HG02840 (cell line): ENCODE measurements around the gene NPSR1.
"Not testable (repeated sequence)": the region's sequence is repeated elsewhere in the genome, so short reads cannot be mapped to it uniquely, and the experiment has no call there.

Experiments
- ATAC-seq: cut with Tn5 transposase; IDR thresholded peaks from one replicate; pipeline ENCODE4 v1.9.1; 2021; ENCODE audit warnings: mild to moderate bottlenecking, moderate library complexity, moderate number of reproducible peaks; ENCODE audit not compliant: unreplicated experiment, low FRiP score

Gene NPSR1

DNA sequence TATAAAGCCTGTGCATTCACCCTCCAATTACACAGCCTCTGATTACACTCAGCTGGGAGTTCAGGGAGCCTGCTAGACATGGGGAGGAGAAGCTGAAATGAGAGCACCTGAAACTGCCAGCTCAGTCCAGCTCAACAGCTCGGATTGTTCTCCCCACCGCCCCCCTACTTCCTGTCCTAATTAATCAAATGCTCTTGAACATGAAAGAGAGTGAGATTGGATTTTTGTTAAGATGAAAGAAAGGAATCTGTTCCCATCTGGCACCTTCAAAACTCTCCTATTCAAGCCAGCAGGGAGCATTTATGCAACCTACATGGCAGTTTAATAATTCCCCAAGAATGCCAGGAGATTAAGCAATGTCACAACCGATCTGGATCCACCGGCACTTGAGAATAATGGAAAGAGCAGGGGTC is 98.0 kb downstream of the NPSR1 start:
- no peak for ATAC-seq

DNA sequence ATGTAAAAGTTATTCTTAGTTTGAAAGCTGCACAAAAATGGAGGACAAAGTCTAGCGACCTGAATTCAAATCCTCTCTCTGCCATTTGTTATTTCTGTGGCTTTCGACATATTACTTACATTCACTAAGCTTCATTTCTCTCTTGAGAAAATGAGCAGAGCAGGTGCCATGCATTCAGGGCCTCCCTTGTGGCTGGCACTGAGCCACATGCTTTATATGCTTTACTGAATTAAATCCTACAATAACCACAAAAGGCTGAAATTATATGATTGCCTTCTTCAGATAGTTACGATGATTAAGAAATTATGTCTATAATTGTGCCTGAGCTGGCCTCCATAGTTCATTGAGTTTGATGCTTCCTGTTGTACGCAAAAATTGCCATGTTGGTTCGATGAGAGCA is 98.7 kb downstream of the NPSR1 start:
- no peak for ATAC-seq

DNA sequence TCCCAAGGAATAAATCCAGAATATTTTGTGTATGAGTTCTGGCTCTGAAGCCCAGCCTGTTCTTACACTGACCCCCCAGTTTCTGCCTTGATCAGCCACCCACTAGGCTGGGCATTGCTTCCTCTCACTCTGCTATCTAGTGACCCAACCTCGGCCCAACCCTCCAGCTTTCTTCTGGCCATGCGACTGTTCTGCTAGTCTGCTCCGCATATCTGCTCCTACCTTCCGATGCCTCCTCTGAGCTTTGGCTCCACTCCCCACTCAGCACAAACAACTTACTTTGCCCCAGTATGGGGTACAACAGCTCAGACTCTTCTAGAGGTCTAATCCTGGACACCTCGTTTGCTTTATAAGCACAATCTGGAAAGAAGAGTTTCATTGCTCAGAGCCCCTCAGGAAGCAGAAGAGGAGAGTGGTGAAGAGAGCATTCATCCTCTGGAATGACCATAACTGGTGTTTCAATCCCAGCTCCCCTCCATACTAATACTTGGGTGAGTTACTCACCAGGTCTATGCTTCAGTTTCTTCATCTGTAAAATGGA is 99.6 kb downstream of the NPSR1 start:
- no peak for ATAC-seq

DNA sequence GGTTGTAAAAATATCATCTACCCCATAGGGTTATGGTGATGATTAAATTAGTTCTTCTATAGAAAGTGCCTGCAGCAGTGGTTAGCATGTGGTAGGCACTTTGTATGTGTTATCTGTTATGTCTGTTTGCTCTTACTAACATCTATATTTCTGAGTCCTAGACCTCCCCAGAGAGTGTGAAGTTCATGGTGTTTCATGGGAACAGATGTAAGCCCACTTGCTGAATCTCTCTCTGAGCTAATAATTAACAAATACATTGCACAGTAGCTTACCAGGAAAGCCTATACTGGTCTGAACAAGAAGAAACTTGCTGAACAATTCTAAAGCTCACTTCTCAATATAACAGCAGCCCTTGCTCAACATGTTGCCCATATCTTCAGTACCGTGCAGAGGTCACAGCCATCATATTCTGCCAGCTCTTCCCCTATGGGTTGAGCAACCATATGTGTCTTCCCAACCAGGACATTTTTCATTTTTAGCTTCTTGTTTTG is 100.1 kb downstream of the NPSR1 start:
- ATAC-seq = no peak

DNA sequence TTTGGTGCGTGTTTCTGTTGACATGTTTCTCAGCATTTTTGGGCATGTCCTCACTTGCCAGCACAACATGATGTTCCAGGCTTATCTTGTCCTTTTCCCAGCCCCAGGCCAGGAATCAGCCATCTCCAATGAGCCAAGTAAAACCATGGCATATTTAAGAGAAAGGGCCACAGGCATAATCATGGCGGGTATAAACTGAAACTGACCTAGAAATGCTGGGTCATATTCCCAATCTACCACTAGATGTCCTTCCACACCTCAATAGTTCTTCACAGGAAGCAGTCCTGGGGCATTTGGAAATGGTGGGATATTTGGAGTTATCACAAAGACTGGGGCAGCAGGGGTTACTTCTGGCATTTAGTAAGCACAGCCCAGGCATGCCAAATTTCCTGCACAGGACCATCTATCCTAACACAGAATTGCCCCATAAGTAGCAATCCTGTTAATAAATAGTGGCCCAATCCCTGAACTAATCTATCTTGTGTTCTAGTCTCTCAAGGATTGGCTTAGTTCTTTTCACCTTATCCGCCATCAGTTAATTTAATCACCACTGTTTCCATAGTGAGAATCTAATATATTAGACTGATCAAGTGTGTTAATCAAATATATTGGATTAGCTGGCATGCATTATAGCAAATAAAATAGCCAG is 101.6 kb downstream of the NPSR1 start:
- no peak for ATAC-seq

DNA sequence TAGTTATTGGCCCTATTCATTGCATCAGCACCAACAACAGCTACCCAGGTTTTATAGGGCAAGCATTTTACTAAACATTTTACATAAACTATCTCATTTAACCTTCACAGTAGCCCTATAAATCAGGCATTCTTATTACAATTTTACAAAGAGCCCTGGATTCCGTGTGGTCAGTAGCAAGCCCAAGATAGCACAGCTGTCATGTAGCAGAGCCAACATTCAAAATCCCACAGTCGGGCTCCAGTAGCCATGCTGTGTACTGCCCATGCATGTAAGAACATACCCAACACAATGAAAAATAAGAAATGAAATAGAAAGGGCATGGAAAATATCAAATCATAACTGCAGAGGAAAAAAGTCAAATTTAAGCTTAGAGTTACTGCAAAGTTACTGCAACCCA is 102.3 kb downstream of the NPSR1 start:
- no peak for ATAC-seq

DNA sequence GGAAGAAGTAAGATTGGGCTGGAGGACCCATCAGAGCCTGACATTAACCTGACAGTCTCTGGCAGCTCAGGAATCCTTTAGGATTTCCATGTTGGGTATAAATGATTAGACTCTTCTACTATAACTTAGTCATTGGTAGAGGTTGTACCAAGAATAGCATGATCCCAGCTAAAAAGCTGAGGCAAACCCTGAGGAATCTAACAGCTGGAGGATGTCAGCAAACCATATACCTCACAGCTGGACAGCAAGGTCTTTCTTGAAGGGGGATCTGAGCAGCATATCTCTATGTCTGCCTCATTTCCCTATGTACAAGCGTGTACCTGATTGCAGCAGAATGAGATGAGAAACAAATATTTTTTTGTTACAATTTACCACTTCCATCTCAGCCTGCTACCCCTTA is 103.2 kb downstream of the NPSR1 start:
- no peak for ATAC-seq

DNA sequence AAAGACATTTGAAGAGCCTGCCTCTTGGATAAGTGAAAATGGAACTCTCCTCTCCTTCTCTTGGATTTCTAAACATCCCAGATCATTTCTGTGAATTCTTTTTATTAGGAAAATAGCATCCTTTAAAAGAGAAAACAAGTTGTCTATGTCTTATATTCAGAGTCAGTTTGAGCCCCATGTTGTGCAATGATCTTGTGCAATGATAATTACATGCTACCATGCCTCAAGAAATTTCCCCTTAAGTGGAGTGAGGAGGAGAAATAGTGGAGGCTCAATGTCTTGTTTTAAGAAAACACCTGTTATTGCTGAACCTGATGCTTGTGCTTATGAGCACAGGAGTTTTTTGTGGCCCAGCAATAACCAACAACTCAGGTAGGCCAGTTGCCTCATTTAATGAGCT is 103.6 kb downstream of the NPSR1 start:
- no peak for ATAC-seq

DNA sequence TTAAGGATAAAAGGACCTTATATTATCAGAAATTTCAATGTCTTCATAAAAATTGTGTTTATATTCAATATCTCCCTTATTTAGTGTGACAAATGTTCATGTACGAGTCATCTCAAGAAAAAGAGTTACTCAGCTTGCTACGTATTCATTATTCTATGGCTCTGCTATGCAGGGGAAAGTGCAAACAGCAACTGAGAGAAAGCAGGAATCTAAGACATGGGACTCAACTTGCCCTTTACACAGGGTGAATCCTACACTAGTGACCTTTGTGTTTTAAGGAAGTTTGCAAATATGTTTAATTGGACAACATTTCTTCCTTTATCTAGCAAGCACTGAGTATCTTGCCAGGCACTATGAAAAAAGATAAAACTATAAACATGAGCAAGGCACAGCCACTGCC is 104.7 kb downstream of the NPSR1 start:
- no peak for ATAC-seq

DNA sequence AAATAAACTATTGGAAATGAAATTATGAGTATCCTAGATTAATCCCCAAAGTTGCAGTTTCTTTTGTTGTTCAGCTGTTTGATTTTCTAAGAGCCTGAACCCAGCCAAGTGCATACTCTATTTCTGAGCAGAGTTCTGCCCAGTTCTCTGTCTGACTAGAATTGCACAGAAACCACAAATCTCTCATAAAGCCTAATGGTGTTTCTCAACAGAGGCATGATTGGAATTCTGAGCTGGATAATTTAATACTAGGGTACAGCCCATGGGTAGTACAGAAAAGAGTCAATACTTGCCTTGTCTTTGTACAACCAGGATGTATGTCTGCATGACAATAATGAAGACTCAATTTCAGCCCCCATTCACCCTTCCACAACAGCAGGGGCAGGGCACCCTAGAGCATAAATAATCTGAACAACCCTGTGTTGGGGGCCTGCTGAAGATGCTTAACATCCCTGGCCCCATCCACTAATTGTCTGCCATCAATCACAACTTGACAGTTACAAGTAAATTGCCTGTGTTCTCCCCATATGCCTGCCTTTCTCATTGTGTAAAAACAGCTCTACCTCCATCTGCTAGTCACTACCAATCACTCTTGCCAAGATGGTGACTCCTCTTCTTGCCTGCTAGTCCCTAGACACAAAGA is 114.4 kb downstream of the NPSR1 start:
- ATAC-seq = no peak

DNA sequence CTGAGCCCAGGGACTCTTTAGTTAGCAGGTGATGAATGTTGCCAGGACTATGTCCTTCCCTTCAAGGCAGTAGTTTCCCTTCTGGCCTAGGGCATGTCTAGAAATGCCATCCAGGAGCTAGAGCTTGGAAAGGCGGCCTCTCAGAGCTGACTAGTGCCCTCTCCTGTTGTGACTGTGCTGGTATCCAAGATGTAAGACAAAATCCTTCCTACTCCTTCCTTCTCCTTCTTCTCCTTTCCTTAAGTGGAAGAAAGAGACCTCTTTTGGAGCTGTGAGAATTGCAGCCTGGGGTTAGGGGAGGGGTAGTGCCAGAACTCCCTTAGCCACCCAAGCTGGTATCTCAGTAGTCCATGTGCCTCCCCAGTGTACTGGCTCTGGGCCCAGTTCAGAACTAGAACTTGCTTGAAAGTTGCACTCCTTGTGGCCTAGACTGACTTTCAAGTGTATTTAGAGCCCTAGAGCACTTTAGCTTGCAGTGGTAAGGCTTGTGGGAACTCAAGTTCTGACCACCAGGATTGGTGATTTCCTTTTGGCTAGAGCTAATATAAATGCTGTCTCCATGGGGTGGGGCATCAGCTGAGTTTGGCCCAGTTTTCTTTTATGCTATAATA is 118.8 kb downstream of the NPSR1 start:
- ATAC-seq = no peak

DNA sequence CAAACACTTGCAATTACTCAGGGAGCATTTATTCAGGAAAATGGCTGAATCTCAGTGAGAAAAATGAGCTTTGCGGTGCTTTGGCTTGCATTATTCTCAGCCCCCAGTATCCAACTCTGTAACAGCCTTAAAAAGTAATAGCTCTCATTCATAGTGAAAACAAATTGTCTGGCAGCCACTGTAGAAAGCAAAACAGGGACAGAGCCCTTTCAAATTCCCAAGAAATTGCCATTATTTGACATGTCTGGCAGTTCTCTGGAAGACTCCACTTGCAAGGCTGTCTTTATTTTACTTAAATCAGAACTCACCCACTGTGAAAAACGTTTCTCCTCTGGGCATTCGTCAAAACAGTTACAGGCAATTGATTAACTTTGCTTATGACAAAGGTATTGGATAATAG is 122.5 kb downstream of the NPSR1 start:
- no peak for ATAC-seq

DNA sequence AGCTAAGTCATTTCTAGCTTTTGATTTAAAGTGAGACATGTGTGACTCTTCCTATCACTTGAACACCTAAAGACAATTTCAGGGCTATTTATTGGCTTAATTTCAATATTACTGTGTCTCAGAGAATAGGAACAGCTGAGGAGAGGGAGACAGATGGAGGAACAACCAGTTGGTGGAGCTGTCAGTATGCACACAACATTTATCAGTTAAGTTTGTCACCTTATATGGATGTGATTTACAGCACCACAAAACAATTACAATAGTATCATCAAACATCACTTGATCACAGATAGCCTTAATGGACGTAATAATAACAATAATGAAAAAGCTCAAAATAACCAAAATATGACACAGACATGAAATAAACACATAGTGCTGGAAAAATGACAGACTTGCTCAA is 129.6 kb downstream of the NPSR1 start:
- no peak for ATAC-seq

DNA sequence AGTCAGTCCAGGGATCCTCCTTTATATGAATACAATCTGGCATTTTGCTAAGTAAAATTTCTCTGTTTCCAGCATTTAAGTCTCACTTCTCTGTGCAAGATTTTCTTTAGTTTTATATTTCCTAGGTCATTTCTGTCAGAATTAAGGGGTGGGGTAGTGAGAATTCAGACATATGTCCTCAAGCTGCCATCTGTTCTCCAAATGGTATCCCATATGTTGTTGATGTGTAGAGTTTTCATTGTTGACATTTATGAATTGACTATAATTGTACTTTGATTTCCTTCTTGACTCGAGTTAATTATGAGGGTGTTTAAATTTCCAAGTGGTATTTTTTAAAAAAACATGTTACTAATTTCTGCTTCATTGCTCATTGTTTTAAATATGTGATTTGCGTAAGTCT is 148.8 kb downstream of the NPSR1 start:
- no peak for ATAC-seq

DNA sequence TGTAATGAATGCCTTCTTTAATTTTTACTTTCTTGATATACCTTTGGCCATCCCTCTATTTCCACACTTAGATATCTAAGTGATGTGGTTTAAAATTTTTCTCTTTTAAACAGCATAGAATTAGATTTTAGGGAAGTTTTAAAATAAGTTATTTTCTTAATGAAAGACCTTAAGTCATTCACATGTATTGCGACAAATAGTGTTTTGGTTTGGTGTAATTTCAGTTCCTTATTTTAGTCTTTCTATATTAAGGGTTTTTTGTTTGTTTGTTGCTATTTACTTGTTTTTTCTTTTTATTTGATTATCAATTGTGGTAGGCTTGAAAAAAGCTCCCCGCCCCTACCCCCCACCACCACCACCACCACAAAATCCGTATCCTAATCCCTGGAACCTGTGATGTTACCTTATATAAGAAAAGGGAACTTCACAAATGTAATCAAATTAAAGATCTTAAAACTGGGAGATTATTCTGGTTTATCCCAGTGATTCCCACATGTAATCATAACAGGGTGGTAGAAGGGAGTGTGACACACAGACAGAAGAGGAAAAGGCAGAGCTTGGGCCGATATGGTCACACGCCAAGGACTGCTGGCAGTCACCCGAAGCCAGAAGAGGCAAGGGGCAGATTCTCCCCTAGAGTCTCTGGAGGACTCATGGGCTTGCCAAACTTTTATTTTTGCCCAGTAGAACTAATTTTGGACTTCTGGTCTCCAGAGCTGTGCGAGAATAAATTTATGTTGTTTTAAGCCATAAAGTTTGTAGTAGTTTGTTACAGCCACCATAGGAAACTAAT is 149.7 kb downstream of the NPSR1 start:
- no peak for ATAC-seq

DNA sequence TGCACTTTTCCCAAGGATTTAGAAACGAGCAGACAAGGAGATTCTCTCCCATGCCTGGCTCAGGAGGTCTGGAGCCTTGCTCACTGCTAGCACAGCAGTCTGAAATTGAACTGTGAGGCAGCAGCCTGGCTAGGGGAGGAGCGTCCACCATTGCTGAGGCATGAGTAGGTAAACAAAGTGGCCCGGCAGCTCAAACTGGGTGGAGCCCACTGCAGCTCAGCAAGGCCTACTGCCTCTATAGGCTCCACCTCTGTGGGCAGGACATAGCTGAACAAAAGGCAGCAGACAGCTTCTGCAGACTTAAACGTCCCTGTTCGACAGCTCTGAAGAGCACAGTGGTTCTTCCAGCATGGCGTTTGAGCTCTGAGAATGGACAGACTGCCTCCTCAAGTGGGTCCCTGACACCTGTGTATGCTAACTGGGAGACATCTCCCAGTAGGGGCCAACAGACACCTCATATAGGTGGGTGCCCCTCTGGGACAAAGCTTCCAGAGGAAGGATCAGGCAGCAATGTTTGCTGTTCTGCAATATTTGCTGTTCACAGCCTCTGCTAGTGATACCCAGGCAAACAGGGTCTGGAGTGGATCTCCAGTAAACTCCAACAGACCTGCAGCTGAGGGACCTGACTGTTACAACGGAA is 156.3 kb downstream of the NPSR1 start:
- not testable (repeated sequence) for ATAC-seq

DNA sequence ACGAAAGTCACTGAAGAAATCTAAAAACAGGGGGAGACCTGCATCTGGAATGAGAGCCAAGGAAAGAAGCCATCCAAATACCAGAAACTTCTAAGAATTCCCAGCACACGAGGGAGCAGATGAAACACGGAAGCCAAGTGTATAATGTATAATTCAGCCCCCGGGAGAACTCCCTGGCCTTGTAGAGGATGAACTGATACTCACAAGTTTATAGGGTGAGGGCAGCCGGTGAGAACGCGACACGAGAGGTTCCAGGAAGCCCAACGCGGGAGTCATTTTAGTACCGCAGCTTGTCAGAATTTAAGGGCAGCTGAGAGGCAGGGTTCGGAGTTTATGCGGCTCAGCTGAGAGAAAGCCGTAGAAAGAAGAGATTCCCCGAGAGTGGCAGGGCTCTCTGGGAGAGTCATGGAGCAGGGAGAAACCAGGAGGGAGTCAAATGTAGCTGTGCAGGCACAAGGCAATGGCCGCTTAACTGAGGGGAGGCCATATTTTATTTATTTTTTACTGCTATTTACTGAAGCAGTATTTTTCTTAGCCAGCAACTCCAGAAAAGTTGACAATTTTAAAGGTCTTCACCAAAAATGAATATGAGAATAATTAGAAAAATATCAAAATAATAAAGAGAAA is 164.0 kb downstream of the NPSR1 start:
- ATAC-seq = no peak

DNA sequence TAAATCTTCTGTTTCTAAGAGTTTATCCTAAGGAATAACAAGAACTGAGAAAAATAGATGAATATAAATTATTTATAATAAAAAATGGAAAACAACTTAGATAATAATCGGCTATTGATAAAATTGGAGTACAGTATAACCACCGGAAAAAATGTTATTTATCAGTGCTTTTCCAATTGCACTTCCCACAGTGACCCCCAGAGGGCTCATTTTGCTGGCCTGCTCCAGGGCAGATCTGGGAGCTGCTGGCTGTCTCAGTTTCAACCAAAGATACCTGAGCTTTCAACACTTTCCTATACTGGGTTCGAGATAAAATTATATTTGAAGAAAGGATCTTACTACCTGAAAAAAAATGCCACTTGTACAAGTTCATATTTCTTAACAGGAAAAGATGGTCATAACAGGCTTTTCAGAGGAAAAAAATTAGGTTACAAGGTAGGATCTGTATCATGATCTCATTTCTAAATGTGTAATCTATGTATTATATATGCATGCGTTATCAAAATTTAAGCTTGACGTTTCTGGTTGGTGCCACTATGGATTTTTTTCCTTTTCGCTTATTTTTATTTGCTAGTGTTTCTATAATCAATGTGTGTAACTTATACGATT is 165.7 kb downstream of the NPSR1 start:
- no peak for ATAC-seq

DNA sequence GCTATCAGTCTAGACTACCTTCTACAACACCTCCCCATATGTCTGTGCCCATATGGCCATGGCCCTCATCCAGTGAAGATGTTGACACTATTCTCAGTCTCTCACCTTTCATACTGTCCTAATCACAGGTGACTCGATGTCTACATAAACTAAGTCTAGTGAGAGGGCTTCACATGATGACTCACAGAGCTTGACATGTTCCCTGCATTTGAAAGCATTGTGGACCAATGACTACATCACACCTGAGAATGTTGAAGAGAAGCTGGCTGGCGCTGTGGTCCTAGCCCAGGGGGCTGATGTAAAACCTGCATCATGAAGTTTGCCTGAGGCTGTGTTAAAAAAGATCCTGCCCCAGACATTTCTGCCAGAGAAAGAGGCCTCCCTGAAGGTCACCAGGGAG is 167.2 kb downstream of the NPSR1 start:
- ATAC-seq = no peak

DNA sequence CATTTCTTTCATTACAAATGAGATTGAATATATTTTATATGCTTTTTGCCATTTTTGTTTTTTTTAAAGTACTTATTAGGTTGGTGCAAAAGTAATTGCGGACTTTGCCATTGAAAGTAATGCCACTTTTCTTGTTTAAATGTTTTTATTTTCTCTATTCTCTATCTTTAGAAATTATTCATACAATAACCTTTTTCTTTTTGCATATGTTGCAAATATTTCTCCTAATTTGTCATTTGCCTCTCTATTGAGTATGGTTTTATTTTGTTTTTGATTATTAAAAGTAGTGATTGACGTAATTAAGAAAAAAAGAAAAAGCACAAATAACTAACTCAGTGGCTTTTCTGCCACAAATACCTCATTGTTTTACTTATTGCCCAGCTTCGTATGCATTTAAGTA is 172.4 kb downstream of the NPSR1 start:
- ATAC-seq = no peak
